NCI-H2196 treated with DMSO at 0.1 percent for 48 hours (cell line): ENCODE data around the gene MGAT5.

Experiments used
- DNase-seq: peaks from one replicate; lab custom pipeline; 2025; ENCODE audit not compliant: unreplicated experiment; lab: John Stamatoyannopoulos, UW

The MGAT5 gene

GRCh38 chr2:134253117-134253704, 661 bp upstream of the MGAT5 start:
- DNase-seq, result no peak

- DNase-seq, result no peak
These were observed 952 bp downstream of the MGAT5 start for GRCh38 chr2:134254824-134255223.

- DNase-seq, result no peak
These were observed 3.1 kb downstream of the MGAT5 start for GRCh38 chr2:134256956-134257355.

- DNase-seq, result no peak
These were observed 3.6 kb downstream of the MGAT5 start for GRCh38 chr2:134257509-134257908.

- no peak for DNase-seq
These were observed 4.3 kb downstream of the MGAT5 start for GRCh38 chr2:134257965-134258683.

GRCh38 chr2:134258684-134259388, 5.0 kb downstream of the MGAT5 start:
- no peak for DNase-seq

- no peak for DNase-seq
These were observed 5.7 kb downstream of the MGAT5 start for GRCh38 chr2:134259571-134259970.

GRCh38 chr2:134259994-134260393, 6.1 kb downstream of the MGAT5 start:
- DNase-seq, result no peak

- DNase-seq, result no peak
These were observed 6.8 kb downstream of the MGAT5 start for GRCh38 chr2:134260713-134261112.

GRCh38 chr2:134261398-134262131, 7.7 kb downstream of the MGAT5 start:
- no peak for DNase-seq

GRCh38 chr2:134262684-134263083, 8.8 kb downstream of the MGAT5 start:
- DNase-seq, result no peak

GRCh38 chr2:134268265-134268664, 14.4 kb downstream of the MGAT5 start:
- no peak for DNase-seq

- no peak for DNase-seq
These were observed 15.4 kb downstream of the MGAT5 start for GRCh38 chr2:134269230-134269629.

GRCh38 chr2:134269972-134270735, 16.3 kb downstream of the MGAT5 start:
- DNase-seq, result no peak

- DNase-seq, result no peak
These were observed 17.9 kb downstream of the MGAT5 start for GRCh38 chr2:134271758-134272157.

GRCh38 chr2:134272806-134273205, 18.9 kb downstream of the MGAT5 start:
- no peak for DNase-seq

GRCh38 chr2:134273256-134273983, 19.5 kb downstream of the MGAT5 start:
- no peak for DNase-seq

- DNase-seq, result no peak
These were observed 20.2 kb downstream of the MGAT5 start for GRCh38 chr2:134274121-134274520.

GRCh38 chr2:134275058-134275862, 21.4 kb downstream of the MGAT5 start:
- no peak for DNase-seq
